ENCODE measurements around the gene MAD2L2. TPM values are rescaled to one million over a fixed set of nuclear protein-coding genes. Genes with fewer than 3 reads are reported as not detected.

MAD2L2 gene
- total RNA-seq, 1 experiment from 2014 or later: 49.5 TPM

GRCh38 chr1:11684070-11684469, 3.1 kb upstream of the MAD2L2 start:
- DNase-seq (ENCODE audit: extremely low read depth, low read depth): no peak

- no peak for DNase-seq (ENCODE audit: extremely low read depth, low read depth)
These were observed 1.9 kb upstream of the MAD2L2 start for GRCh38 chr1:11682799-11683198.

GRCh38 chr1:11682287-11682771, 1.4 kb upstream of the MAD2L2 start:
- DNase-seq (ENCODE audit: extremely low read depth, low read depth): no peak

GRCh38 chr1:11680270-11681070, 478 bp downstream of the MAD2L2 start:
- DNase-seq (ENCODE audit: extremely low read depth, low read depth): peak; percentile 5

- DNase-seq (ENCODE audit: extremely low read depth, low read depth): no peak
These were observed 2.5 kb downstream of the MAD2L2 start for GRCh38 chr1:11678442-11678841.

DNA sequence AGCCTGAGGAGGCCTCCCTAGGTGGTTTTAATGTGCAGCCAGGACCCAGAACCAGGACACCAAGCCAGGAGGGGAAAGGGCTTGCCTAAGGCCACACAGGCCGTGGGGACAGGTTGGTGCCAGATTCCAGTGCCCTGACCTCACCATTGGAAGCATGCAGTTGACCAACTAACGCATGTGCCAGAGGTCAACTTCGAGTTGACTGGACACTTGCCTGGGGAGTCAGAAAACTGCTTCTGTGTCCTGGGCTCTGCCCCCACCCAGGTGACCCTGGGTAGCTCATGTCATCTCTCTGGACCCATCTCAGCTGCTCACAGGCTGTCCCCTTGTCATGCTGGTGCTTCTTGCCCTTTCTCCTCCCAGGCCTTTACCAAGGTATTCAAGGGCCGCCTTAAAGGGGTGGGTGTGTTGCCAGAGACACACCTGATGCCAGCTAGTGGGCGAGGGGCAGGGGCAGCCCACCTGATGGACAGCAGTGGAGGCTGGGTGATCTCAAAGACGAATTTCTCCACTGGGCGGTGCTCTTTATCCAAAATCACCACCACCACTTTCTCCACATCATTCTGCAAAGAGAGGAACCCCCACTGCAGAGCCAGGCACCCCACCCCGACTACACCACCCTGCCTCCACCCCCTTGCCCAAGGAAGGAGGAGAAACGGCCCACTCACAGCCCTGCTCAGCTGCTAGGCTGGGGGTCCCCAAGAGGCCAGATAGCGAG, 4.4 kb downstream of the MAD2L2 start:
- no peak for DNase-seq (ENCODE audit: extremely low read depth, low read depth)

DNA sequence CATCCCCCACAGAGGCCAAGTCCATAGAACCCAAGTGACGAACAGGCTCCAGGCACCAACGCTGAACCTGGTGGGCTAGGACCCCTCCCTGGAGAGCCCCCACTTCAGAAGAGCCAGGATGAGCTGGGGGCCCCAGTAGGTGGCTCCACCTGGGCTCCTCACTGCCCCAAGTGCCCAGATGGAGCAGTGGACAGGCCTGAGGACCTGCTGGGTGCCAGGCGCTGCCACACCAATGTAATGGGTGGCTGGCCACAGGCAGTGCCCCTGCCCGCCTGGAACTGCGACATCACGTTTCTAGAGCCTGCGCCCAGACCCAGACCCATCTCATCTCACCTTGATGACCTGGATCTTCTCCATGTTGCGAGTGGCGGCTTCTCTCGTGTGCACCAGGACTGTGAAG, 5.6 kb downstream of the MAD2L2 start:
- no peak for DNase-seq (ENCODE audit: extremely low read depth, low read depth)

- DNase-seq (ENCODE audit: extremely low read depth, low read depth): no peak
These were observed 6.5 kb downstream of the MAD2L2 start for GRCh38 chr1:11674488-11674887.

GRCh38 chr1:11673089-11673769, 7.7 kb downstream of the MAD2L2 start:
- no peak for DNase-seq (ENCODE audit: extremely low read depth, low read depth)

GRCh38 chr1:11671544-11672286, 9.2 kb downstream of the MAD2L2 start:
- DNase-seq (ENCODE audit: extremely low read depth, low read depth): no peak

GRCh38 chr1:11671205-11671543, 9.8 kb downstream of the MAD2L2 start:
- DNase-seq (ENCODE audit: extremely low read depth, low read depth): no peak

DNA sequence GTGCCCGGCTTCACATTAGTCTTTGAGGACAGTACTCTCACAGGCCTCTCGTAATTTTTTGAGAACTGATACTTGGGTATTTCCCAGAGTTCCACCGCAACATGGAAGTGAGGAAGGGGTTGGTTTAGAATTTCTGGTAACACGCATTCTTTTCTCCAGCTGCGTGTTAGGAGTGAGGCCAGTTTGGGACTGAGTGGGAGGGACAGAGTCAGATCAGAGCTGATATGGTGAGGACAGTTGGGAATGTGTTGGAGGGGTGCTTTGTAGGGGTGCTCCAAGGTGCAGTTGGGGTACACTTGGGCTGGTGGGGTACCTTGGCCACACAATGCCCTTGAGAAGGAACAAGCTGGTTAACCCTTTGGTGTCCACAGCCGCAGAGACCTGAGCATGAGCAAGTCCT, 10.2 kb downstream of the MAD2L2 start:
- DNase-seq (ENCODE audit: extremely low read depth, low read depth): no peak

DNA sequence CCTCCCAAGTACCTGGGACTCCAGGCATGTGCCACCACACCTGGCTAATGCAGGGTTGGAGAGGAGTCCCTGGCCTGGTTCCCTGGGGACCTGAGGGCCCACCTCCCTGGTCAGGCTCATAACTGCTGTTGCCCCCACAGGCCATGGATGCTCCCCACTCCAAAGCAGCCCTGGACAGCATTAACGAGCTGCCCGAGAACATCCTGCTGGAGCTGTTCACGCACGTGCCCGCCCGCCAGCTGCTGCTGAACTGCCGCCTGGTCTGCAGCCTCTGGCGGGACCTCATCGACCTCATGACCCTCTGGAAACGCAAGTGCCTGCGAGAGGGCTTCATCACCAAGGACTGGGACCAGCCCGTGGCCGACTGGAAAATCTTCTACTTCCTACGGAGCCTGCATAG, 12.4 kb downstream of the MAD2L2 start:
- DNase-seq (ENCODE audit: extremely low read depth, low read depth): no peak

DNA sequence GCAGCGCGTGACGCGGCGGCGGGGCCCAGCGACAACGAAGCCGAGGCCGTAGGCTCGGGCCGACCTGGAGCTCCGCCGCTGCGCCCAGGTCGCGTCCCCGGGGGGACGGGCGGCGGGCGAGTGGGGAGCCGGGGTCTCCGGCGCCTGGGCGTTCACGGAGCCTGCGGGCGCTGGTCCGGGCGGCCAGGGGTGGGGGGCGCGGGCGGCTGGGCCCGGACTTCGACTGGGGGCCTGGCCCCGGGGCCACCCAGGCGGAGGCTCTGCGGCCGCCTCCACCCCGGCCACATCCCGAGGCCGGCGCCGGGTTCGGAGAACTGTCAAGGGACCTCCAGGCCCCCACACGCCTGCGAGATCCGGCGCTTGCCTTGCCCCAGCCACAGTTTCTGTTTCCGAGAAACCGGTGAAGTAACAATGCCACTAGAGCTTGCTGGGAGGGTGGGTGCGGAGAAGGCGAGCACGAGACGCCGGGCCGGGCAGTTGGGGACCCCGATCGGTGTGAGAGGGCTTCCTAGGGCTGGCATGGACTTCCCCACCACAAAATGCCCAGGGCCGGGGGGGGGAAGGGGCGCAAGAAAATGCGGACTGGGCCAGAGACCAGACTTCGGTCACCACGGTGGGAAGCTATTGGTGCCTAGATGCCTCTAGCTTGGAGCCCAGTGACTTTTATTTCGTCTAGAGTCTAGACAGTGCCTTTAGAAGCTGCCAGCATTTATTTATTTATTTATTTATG, 16.4 kb downstream of the MAD2L2 start:
- DNase-seq (ENCODE audit: extremely low read depth, low read depth): no peak

GRCh38 chr1:11661103-11661502, 19.8 kb downstream of the MAD2L2 start:
- DNase-seq (ENCODE audit: extremely low read depth, low read depth): no peak

DNA sequence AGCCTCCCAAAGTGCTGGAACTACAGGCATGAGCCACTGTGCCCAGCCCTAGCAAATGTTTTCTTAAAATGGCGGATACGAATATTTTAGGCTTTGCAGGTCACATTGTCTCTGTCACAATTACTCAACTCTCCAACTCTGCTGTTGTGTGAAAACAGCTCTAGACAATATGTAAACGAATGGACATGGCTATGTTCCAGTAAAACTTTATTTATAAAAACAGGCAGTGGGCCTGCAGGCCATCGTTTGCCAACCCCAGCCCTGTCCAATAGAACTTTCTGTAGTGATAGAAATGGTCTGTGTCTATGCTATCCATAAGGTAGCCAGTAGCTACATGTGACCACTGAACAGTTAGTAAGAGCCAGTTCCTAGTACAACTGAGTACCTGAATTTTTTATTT, 21.2 kb downstream of the MAD2L2 start:
- no peak for DNase-seq (ENCODE audit: extremely low read depth, low read depth)

DNA sequence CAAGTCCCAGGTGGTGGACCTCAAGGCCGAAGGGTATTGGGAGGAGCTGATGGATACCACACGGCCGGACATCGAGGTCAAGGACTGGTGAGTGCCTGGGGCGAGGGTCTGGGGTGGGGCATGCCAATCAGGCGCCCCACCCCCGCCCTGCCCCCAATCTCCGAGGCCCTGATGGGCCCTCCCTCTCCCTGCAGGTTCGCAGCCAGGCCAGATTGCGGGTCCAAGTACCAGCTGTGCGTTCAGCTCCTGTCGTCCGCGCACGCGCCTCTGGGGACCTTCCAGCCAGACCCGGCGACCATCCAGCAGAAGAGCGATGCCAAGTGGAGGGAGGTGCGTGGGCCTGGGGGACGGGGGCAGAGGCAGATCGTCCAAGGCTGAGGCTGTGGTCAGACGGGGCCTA, 22.4 kb downstream of the MAD2L2 start:
- DNase-seq (ENCODE audit: extremely low read depth, low read depth): no peak

GRCh38 chr1:11657654-11658053, 23.3 kb downstream of the MAD2L2 start:
- no peak for DNase-seq (ENCODE audit: extremely low read depth, low read depth)

DNA sequence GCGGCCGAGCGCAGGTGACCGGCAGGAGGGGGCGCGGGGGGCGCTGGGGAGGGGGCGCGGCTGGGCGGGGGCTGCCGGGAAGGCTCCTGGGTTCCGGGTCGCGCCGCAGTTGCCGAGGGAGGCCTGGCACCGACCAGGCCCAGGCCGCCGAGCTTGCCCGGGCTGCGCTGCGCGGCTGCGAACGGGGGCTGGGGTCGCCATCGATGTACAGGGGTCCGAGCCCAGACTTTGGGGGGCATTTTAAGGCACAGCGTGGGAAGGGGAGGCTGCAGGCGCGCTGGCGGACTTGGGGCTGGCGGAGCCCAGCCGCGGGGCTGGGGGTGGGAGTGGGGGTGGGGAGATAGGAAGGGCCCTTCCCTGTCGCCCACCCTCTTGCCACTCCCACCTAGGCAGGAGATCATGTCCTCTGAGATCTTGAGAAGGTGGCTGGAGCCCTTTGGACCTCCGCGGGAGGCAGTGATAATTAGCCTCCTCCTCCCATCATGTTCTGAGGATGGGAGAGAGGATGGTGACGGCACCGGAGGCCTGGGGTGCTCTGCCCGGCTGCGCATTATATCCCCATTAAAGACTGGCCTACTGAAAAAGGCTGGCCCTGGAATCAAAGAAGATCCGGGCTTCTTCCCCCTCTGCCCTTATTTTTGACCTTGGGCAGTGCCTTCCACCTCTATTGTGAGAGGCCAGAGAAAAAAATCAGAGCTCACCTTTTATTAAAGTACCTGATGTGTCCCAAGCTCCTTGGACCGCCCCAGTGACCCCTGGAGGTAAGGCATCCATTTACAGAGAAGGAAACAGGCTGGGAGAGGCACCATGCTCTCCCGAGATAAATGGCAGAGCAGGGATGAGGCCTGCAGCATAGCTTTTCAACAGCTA, 25.8 kb downstream of the MAD2L2 start:
- DNase-seq (ENCODE audit: extremely low read depth, low read depth): no peak
